Heart left ventricle (tissue), 16 donors: ENCODE results near the gene BSPRY. TPM values are rescaled to one million over a fixed set of nuclear protein-coding genes. Genes with fewer than 3 reads are reported as not detected.
A peak's percentile ranks its signal among the peaks of the same experiment; 100 is the strongest.

Source experiments
- ATAC-seq, 4 donors: fragments of 200-7000 bp; cut with Tn5 transposase; one replicate each; pipeline ENCODE4 v1.9.1; 2020 to 2022; ENCODE audit warnings: moderate library complexity in 4 of 4, mild to moderate bottlenecking in 3 of 4, moderate number of reproducible peaks in 1 of 4
- DNase-seq, 5 donors: peaks; one replicate each; pipeline ENCODE4 v3.0.0-alpha.2; 2020
- H3K27ac ChIP-seq, 12 donors: fragments of 200-600 bp; sonication (generic) in 4 of 12; one replicate each; pipeline versions ENCODE4 v1.5.0 to v1.8.0; 2016 to 2022; ENCODE audit warnings: mild to moderate bottlenecking in 2 of 12
- H3K27me3 ChIP-seq, 9 donors: fragments of 200-600 bp; sonication (generic) in 2 of 9; one replicate each; pipeline versions ENCODE4 v1.5.1 to v1.8.0; 2016 to 2022; ENCODE audit warnings: mild to moderate bottlenecking in 3 of 9
- H3K36me3 ChIP-seq, 9 donors: fragments of 200-600 bp; sonication (generic) in 2 of 9; one replicate each; pipeline versions ENCODE4 v1.5.0 to v1.8.0; 2018 to 2022; ENCODE audit warnings: mild to moderate bottlenecking in 2 of 9
- H3K4me1 ChIP-seq, 12 donors: fragments of 200-600 bp; sonication (generic) in 4 of 12; one replicate each; pipeline versions ENCODE4 v1.5.0 to v1.8.0; 2016 to 2022; ENCODE audit warnings: mild to moderate bottlenecking in 3 of 12
- H3K4me3 ChIP-seq, 12 donors: fragments of 200-600 bp; sonication (generic) in 4 of 12; one replicate each; pipeline versions ENCODE4 v1.5.0 to v1.8.0; 2017 to 2022; ENCODE audit warnings: mild to moderate bottlenecking in 9 of 12, moderate library complexity in 4 of 12
- H3K9me3 ChIP-seq, 12 donors: fragments of 200-600 bp; sonication (generic) in 4 of 12; one replicate each; pipeline versions ENCODE4 v1.5.0 to v1.8.0; 2016 to 2022; ENCODE audit warnings: mild to moderate bottlenecking in 1 of 12
- POLR2A ChIP-seq, 2 donors: fragments of 450-650 bp; IDR thresholded peaks; one replicate each; pipeline ENCODE4 v1.6.1; 2017; ENCODE audit warnings: antibody characterized with exemption in 2 of 2, mild to moderate bottlenecking in 2 of 2, moderate library complexity in 2 of 2
- WGBS, 4 donors: extraction: QIAGEN DNeasy Blood & Tissue Kit in 2 of 4; methylation state at CpG; one replicate each; pipeline versions ENCODE4 v1.1.5 to v1.1.7; 2013 to 2018; 5-methylcytosine and 5-hydroxymethylcytosine counted together
- intact Hi-C, 10 donors: fragments of 100-400 bp; cut with DNase I; formaldehyde crosslinking; loops; one replicate each; pipeline versions ENCODE4 v1.11.1 to v1.14.2; 2022
- polyA plus RNA-seq, 2 donors: library from polyadenylated mRNA; stranded (reverse); fragments of 200-250 nt; gene quantifications; one replicate each; pipeline ENCODE4 v1.2.3, GENCODE V29; 2013
- total RNA-seq, 9 donors: library from RNA; depleted of rRNA in 2 of 9; stranded (reverse); fragments of >200 nt in 2 of 9; fragmentation: NEBNext Ultra II Directional in 3 of 9; extraction: Animal tissue kit (Norgen Biotek cat#: 25700) in 3 of 9; gene quantifications; one replicate each; pipeline versions ENCODE4 v1.1.0 to v1.2.4, GENCODE V29; 2016 to 2023
- TF ChIP-seq, protein P1 (sequence below), 12 donors: fragments of 200-600 bp; sonication (generic) in 4 of 12; IDR thresholded peaks; one replicate each; pipeline versions ENCODE4 v1.5.0 to v1.8.0; 2018 to 2022; ENCODE audit warnings: antibody characterized with exemption in 12 of 12, mild to moderate bottlenecking in 5 of 12
- donor health status: ischemic (EF 13 %, LVEDD 7.1; RV severe dilation, severe dysfunction).
- donor health status: healthy with polysubstance abuse.
- donor health status: DM: no; HTN: yes; CAD: no.
- donor health status: DM: no; HTN: no; CAD: no.
- donor health status: ischemic (EF 25% LVEDD 6.9; RV normal size, moderate dysfunction).
- donor health status: ischemic (EF 25% LVEDD 5.7; RV mildly dilated, moderate dysfunction).
- donor health status: healthy.
- donor health status: DM: yes; HTN: yes; CAD: no.
- donor health status: ischemic (EF 35%, LVEDD 5.7; RV mildly dilated, moderate dysfunction).
- donor health status: nonischemic (EF 11% LVEDD 7.7; RV severe dilation, severe dysfunction).
- donor health status: DM: yes; HTN: yes; CAD: no.
- donor health status: PGD.
- donor health status: ischemic (EF 29% LVEDD 5.4; RV normal size, mild dysfunction).
- donor health status: nonischemic (EF 23%, LVEDD 6.1; RV moderate dilation, normal function).

BSPRY gene
- total and polyA plus RNA-seq, 11 donors, result 0.39 to 7.6 (median 1.7) TPM; not detected in 1

DNA sequence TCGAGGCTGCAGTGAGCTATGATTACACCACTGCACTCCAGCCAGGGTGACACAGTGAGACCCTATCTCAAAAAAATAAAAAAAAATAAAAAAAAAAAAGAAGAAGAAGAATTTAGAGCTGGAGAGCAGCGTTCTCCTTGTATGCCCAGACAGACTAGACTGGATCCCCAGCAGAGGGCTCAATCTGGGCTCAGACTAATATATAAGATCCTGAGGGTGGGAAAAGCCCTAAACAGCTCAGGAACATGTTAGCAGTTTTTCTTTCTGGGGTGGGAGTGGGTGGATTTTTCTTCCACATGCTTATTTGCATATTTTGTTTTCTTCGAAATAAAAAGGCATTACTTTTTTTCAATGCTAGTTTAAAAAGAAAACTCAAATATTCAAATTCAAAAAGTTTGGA lies 904 bp upstream of the BSPRY start:
- 93 to 95% (median 94%) methylated on average over 3 of the region's 3 CpGs for WGBS, 4 donors

DNA sequence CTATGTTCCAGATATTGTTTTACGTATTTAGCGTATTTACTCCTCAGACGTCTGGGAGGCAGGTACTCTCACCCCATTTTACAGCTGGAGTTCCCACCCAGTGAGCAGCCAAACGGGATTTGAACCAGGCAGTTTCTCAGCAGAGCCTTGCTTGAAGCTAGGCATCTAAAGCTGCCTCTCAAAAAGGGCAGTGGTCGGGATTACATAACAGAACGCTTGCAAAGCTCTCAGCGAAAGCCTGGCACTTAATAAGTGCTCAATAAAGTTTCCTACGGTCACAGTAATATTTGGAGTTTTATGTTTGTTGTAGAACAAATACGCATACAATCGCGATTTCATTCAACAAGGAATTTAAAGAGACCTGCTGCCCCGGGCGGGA lies 286 bp upstream of the BSPRY start:
- Histone ChIP-seq H3K9me3 (no peaks in the 10 kb centered on the region), H3K4me3 (peak overlapping the region in 7 of 12 donors; percentile 39 to 64 (median 61)), H3K36me3 (no peaks in the 10 kb centered on the region), H3K27me3 (peaks cover 0 to 31% (median 10%) of the 10 kb centered on the region in 9 donors), H3K4me1 (peaks cover 0 to 21% (median 10%) of the 10 kb centered on the region in 12 donors), H3K27ac (no peak overlapping the region)
- 33 to 41% (median 37%) methylated on average over 13 of the region's 13 CpGs for whole genome bisulfite sequencing, 4 donors
- no peak for DNase-seq
- intact Hi-C loops, result loop anchor here in 2 of 10 donors (10.0 kb wide), 2 partner anchors 46 to 74 kb away; partner anchors contain the start of genes CDC26 (in 1 of the 2) and PRPF4 (in 1 of the 2)
- TF ChIP-seq POLR2A (IDR thresholded peaks at IDR 0.05), result no peak
- TF ChIP-seq, protein P1, sequence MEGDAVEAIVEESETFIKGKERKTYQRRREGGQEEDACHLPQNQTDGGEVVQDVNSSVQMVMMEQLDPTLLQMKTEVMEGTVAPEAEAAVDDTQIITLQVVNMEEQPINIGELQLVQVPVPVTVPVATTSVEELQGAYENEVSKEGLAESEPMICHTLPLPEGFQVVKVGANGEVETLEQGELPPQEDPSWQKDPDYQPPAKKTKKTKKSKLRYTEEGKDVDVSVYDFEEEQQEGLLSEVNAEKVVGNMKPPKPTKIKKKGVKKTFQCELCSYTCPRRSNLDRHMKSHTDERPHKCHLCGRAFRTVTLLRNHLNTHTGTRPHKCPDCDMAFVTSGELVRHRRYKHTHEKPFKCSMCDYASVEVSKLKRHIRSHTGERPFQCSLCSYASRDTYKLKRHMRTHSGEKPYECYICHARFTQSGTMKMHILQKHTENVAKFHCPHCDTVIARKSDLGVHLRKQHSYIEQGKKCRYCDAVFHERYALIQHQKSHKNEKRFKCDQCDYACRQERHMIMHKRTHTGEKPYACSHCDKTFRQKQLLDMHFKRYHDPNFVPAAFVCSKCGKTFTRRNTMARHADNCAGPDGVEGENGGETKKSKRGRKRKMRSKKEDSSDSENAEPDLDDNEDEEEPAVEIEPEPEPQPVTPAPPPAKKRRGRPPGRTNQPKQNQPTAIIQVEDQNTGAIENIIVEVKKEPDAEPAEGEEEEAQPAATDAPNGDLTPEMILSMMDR (IDR thresholded peaks at IDR 0.05), result no peak
- ATAC-seq, result no peak

More for the DNA sequence above, 904 bp upstream of the BSPRY start:
- no peak for ATAC-seq
- H3K4me3 ChIP-seq, result no peak overlapping the region
- peaks cover 0 to 31% (median 10%) of the 10 kb centered on the region in 9 donors for H3K27me3 ChIP-seq
- no peaks in the 10 kb centered on the region for H3K9me3 ChIP-seq
- intact Hi-C loops, result loop anchor here in 2 of 10 donors (10.0 kb wide), 2 partner anchors 46 to 74 kb away; partner anchors contain the start of genes CDC26 (in 1 of the 2) and PRPF4 (in 1 of the 2)
- peaks cover 0 to 24% (median 12%) of the 10 kb centered on the region in 12 donors for H3K4me1 ChIP-seq
- H3K27ac ChIP-seq, result no peak overlapping the region
- H3K36me3 ChIP-seq, result no peaks in the 10 kb centered on the region
- TF ChIP-seq POLR2A (IDR thresholded peaks at IDR 0.05), result no peak
- TF ChIP-seq, protein P1 (IDR thresholded peaks at IDR 0.05), result no peak
- no peak for DNase-seq

DNA sequence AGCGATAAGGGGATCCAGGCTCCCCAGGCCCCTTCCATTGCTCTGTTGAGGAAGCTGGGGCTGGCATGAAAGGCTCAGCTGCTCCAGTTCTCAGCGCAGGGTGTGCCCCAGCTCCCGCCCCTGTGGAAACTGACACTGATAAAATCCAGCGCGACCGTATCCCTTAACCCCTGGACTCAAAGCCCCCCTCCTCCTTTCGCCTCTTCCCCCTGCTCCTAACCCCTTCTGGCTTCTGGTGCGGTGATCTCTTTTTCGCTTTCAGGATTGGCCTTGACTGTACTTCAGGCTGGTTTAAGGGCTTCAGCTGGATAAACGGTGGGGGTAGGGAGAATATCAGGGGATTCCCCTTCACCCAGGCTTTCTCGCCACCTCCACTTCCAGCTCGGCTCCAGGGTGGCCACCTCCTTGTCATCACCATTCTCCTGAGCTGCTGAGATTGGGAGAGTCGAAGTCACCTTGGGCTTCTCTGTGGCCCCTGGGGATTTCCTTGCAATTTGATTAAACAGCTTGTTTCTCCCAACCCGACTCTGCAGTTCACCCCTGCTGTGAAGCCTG lies 843 bp downstream of the BSPRY start:
- Histone ChIP-seq H3K27ac (no peak overlapping the region), H3K4me3 (peak overlapping the region in 11 of 12 donors; percentile 26 to 64 (median 51)), H3K36me3 (no peaks in the 10 kb centered on the region), H3K27me3 (peaks cover 0 to 31% (median 10%) of the 10 kb centered on the region in 9 donors), H3K9me3 (no peaks in the 10 kb centered on the region), H3K4me1 (peaks cover 0 to 17% (median 7%) of the 10 kb centered on the region in 12 donors)
- no peak for TF ChIP-seq POLR2A (IDR thresholded peaks at IDR 0.05)
- TF ChIP-seq, protein P1 (IDR thresholded peaks at IDR 0.05), result no peak
- ATAC-seq (peak in 3 of 4 donors; percentile 17 to 26 (median 22)), DNase-seq (no peak)
- intact Hi-C loops, result no loop called here
- 17 to 26% (median 21%) methylated on average over 14 of the region's 14 CpGs for WGBS, 4 donors

- H3K36me3 ChIP-seq, result no peaks in the 10 kb centered on the region
- DNase-seq, result no peak
- 47 to 63% (median 54%) methylated on average over 6 of the region's 6 CpGs for WGBS, 4 donors
- H3K27ac ChIP-seq, result no peak overlapping the region
- TF ChIP-seq POLR2A (IDR thresholded peaks at IDR 0.05), result no peak
- TF ChIP-seq, protein P1 (IDR thresholded peaks at IDR 0.05), result no peak
- H3K27me3 ChIP-seq, result peaks cover 0 to 31% (median 10%) of the 10 kb centered on the region in 9 donors
- H3K9me3 ChIP-seq, result no peaks in the 10 kb centered on the region
- intact Hi-C loops, result no loop called here
- no peak overlapping the region for H3K4me3 ChIP-seq
- H3K4me1 ChIP-seq, result peaks cover 0 to 17% (median 7%) of the 10 kb centered on the region in 12 donors
- ATAC-seq, result peak in 1 of 4 donors; percentile 36
Observed at GRCh38 chr9:113350937-113351336, 1.6 kb downstream of the BSPRY start.
